GM21515 (cell line): Measurements from ENCODE around the gene MRPL46.

Experiments used
- ATAC-seq: cut with Tn5 transposase; IDR thresholded peaks from one replicate; pipeline ENCODE4 v1.9.1; 2021; ENCODE audit not compliant: unreplicated experiment

MRPL46 gene

GRCh38 chr15:88467073-88467934, at the start of gene MRPL46, which contains the start of gene MRPS11:
TSS of gene MRPL46 (minus strand) at chr15:88467388. CDS start at chr15:88467377, 11 bp downstream.
TSS of gene MRPS11 (plus strand) at chr15:88467708. CDS start at chr15:88467718, 10 bp downstream.
- peak; percentile 86 for ATAC-seq

DNA sequence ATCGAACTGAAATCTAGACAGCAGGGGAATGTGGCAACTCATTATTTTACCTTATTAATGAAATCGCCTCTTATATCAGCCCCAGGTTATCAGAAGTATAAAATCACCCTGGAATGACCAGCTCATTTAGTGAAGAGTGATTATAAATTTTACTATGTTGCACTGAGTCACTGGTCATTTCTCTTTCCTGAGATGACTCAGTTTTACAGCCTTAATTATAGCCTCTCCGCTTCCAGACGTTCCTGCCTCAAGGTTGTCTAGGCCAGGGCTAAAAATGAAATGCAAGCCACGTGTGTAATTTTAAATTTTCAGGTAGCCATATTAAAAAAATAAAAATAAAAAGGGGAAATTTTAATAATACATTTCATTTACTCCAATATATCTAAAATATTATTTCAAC, 46.0 kb upstream of the MRPL46 start:
- no peak for ATAC-seq

DNA sequence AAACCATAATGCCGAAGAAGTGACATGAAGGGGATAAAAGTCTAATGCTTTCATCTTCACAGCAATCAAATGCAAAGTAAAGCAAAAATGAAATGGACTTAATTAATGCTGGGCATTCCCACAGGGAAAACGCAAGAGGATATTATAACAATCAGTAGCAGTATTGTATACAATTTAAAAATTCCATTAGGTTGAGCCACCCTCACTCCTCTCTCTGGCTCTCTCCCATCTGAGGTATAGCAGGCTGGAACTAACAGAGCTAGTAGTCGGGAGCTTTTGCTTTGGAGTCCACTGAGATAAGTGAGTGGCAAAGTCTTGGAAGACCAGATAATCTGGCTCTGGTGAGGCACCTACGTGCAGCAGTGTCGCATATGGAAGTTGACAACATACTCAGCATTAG, 45.4 kb upstream of the MRPL46 start:
- ATAC-seq, result no peak

GRCh38 chr15:88512078-88512477, 44.9 kb upstream of the MRPL46 start:
- no peak for ATAC-seq

GRCh38 chr15:88511161-88511560, 44.0 kb upstream of the MRPL46 start:
- no peak for ATAC-seq

DNA sequence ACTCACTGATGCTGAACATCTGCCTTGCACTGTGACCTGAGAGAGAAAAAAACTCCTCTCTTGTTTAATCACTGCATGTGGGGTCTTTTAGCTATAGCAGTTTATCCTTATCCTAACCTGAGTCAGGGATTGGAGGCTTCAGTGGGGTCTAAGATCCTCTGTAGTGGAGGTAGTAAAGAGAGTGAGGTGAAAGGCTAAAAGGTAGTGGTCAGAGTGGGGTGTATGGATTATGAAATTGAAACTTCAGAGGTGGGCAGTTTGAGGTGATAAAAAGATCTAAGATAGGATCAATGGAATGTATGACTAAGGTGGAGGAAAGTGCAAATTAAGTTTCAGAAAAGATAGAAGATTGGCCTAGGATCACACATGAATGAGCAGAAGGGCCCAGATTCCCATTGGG, 42.8 kb upstream of the MRPL46 start:
- ATAC-seq, result no peak

DNA sequence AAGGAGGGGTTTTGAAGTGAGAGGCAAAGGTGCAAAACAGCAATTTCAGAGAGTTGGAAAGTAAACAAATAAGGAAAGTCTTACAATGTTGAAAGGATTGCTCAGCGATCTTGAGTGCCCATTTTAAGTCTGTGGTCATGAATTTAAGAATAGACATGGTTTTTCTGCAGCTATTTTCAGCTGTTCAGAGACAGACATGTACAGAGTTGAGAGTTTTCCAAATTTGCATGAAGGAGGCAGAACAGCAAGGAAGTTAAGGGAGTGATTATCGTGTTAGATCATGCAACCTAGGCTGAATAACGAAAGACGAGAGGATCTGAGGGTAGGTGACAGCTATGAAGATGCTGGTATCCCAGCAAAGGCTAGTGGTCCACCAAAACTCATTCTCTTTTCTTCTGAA, 42.1 kb upstream of the MRPL46 start:
- ATAC-seq, result no peak

DNA sequence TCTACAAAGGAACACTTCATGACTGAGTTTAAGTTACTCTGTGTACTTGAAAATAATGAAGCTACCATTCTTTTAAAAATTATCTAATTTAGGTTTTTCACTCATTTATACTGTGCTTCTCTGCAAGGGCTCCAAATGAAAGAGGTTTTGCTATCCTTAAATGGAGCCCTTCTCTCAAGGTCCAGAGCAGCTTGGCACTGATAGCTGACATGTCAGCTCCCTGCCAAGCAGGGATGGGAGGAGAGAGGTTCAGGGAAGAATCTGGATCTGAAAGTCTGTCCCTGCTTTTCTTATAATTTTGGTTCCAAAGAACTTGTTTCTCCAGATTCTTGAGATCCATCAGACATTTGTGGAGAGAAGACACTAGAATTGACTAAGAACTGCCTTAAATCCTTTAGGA, 39.4 kb upstream of the MRPL46 start:
- ATAC-seq, result no peak

GRCh38 chr15:88505721-88506120, 38.5 kb upstream of the MRPL46 start:
- ATAC-seq, result no peak

DNA sequence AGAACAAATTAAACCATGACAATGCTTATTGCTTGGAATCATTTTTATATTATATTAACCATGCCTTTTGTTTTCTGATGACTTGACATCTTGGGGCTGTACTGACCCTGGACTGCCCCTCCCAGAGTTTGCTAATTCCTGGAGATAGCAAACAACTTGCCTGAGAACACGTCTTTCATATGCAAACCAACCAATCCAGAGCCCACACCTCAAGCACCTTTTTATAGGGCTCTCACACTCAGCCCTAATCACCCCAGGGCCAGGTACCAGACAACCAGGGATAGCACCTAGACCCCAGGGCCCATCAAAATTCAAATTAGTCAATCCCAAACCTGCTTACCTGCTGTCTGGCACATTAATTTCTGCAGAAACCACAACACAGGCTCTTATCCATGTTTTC, 37.3 kb upstream of the MRPL46 start:
- ATAC-seq, result no peak

GRCh38 chr15:88498996-88499395, 31.8 kb upstream of the MRPL46 start:
- ATAC-seq, result no peak

DNA sequence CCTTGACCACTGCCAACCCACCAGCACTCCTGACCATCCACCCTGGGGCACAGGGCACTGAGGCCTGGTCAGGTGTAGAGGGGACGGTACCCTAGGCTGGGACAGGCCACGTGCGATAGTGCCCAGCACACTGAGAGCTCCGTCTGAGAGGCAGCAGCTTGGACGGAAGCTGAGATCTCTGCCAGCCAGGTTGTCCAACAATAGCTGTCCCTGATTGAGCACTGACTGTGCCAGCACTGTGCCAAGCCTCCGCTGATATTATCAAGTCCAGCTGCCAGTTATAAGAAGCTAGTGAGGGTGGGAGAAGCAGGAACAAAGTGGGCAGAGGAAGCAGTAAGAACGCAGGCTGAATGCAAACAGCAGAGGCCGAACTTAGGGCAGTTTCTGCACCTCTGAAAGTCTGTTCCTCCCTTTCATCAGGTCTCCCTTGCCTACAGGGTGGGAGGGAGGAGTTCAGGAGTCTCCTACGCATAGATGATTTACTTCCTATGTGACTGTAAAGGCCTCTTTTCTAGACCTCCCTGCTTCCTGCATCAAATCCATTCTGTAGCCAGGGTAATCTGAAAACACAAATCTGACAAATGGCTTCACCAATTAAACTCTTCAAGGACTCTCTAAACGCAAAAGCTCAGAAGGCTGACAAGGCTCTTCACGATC, 30.0 kb upstream of the MRPL46 start:
- ATAC-seq, result no peak

DNA sequence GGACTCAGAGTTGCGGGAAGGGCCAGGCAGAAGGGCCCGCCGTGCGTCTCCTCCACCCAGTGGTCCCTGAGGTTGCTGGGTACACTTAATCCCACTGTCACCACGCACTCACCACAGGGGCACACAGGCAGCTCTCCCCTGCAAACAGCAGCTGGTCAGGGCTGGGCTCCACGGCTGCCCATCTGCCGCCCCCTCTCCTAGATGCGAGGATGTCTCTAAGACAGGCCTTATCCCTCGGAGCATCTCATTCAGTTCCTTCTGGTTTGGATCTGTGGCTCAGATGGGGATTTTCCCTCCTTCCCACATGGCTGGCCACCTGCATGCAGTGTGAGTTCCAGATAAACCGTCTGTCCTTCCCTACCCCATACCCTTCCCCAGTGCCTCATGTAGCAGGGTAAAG, 26.7 kb upstream of the MRPL46 start:
- no peak for ATAC-seq

DNA sequence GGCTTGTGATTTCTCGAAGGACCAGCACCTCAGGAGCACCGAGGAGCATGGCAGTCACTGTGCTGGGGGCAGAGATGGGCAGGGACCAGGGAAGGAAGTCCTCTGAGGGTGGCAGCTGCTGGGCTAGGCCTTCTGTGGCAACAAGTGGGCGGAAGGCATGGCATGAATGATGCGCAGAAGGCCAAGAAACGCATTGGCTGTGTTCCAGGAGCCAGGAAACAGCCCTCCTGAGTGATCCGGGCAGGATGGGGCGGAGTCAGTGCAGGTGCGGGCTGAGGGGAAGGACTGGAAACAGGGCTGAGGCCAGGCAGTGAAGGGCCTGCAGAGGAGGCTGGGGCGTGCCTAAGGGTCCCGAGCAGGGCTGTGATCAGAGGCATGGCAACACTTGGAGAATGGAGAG, 24.0 kb upstream of the MRPL46 start:
- ATAC-seq, result no peak

DNA sequence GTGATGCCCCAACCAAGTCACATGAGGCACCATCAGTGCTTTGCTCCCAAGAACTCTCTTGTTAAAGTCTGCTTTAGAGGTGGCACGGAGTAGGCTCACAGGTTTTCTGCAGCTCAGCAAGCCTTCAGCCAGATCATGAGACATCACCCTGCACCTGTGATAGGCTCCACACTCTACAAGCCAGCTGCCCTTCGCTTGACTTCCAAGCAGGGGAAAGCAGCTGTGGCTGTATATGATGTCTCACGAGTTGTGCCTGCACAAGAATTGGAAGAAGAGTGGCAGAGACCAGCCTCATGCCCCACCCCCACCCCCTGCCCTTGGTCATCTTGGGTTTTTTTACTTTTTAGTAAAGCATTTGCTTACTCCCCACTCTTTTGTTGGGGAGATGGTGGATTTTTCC, 22.8 kb upstream of the MRPL46 start:
- ATAC-seq, result no peak

DNA sequence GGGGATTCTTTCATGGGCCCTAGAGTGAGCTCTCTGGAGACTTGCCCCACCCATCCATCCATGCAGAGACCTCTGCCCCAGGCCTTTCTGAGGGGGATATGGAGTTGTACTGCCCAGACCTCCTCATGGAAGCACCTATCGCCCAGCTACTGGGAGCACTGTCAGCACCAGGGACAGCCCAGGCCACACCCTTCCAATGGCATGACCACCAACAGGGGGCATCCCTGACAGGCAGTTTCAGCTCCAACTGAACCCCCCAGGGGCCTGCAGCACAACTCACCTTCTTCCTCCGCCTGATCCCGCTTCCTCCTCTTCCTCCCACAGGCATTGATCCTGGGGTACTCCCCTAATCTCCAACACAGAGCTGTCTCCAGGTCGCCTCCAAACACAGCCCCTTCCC, 22.1 kb upstream of the MRPL46 start:
- no peak for ATAC-seq

DNA sequence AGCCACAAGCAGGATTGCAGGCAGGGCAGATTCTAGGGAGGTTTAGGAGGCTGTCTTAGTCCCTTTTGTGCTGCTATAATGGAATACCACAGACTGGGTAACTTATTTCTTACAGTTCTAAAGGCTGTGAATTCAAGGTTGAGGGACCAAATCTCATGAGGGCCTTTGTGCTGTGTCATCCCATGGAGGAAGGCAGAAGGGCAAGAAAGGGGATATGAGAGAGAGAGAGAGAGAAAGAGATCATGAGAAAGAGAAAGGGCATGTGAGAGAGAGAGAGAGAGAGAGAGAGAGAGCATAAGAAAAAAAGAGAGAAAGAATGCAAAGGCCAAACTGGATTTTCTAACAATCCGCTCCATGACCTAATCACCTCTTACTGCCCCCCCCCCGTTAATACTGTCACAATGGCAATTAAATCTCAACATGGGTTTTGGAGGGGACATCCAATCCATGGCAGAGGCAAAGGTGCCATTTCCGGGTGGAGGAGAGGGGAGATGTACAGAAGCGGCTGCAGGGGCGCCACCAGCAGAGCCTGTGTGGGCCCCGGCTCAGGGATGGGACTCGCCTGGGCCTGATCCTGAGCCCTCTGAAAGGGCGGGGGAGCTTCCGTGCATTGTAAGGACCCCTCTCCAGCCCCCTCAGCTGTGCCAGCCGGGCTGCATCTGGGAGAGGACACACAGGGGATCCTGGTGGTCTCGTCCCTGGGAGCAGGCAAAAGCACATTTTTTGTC, 20.8 kb upstream of the MRPL46 start:
- ATAC-seq, result no peak

DNA sequence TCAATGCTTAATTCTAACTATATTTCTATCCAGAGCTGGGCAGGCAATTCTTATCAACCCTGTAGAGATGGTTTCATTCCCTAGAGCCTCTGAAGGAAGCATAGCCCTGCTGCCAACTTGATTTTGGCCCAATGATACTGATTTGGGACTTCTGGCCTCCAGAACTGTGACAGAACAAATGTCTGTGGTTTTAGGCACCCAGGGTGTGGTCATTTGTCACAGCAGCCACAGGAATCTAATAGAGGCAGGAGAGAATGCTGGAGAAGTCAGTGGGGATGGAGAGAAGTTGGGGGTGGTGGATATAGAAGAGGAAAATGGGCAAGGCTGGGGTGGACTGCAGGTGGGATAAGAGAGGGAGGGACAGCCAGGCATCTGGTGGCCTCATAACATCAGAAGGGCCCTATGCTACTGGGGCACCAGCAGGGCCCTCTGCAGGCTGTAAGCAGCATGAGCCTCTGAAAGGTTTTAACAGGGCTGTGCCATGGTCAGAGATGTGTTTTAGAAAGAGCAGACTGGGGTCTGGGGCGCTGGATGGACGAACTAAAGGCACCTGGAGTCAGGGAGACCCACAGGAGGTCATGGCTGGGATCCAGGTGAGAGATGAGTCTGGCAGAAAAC, 20.1 kb upstream of the MRPL46 start:
- no peak for ATAC-seq

DNA sequence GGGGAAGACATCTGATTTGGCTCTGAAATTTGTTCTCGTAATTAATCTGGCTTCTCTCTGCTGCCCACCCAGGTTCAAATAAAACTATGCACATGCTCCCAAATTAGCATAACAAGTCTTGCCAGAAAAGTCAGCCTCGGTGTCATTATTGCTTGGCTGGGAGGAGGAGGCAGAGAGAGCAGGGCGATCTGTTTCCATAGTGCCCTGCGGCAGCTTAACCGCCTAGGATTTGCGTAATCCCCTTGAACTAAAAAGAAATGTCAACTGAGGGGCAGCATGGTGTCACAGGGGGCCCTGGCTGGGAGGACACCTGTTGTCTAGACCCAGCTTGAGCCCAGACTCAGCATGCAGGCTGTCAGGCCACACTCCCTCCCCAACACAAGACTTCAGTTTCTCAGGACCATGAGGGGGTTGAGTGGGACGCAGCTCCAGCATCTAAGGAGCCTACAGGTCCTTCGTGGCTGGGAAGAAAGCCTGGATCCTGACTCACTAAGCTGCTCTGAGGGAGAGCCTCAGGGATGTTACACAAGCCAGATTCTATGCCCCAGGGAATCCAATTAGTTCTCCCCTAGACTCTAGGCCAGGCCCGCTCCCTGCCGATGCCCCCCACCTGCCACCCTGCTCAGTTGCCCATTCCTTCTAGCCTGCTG, 17.6 kb upstream of the MRPL46 start:
- ATAC-seq, result no peak

- no peak for ATAC-seq
Observed at GRCh38 chr15:88482263-88482662, 15.1 kb upstream of the MRPL46 start.

DNA sequence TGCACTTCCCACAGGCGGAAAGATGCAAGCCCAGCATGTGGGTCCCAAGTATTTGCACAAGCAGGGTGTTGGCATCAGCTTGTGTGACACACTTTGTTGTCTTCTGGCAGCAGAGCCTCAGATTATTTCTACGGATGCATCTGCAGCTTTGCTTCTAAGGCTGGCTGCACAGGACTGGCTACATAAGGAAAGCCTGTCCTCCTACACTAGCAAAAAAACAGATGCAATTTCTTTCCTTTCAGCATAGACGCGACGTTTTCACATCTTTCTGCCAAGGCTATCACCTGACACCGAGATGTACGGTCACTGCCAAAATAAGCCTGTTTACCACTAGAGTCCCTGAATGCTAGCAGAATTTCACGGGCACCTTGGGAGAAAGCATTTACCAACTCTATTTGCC, 13.8 kb upstream of the MRPL46 start:
- no peak for ATAC-seq
